Left ventricle myocardium superior (tissue), 1 donor: Measurements from ENCODE around the gene TMC3. TPM values are rescaled to one million over a fixed set of nuclear protein-coding genes. Genes with fewer than 3 reads are reported as not detected.

ENCODE experiments used
- ATAC-seq: fragments of 200-7000 bp; cut with Tn5 transposase; one replicate; pipeline ENCODE4 v1.9.1; 2020; ENCODE audit warnings: mild to moderate bottlenecking, moderate library complexity
- DNase-seq: peaks from one replicate; pipeline ENCODE4 v3.0.0-alpha.2; 2020
- intact Hi-C: fragments of 100-400 bp; cut with micrococcal nuclease; formaldehyde crosslinking; loops from one replicate; pipeline ENCODE4 v1.11.0; 2022
- total RNA-seq: library from RNA; stranded (reverse); fragmentation: NEBNext Ultra II Directional; extraction: Animal tissue kit (Norgen Biotek cat#: 25700); gene quantifications from one replicate; pipeline ENCODE4 v1.2.1, GENCODE V29; 2021
- donor health status: DM: no; HTN: yes; CAD: no; lungs with severe emphysema.

Gene TMC3
- total RNA-seq, 1 donor from 2014 or later, result not detected

- ATAC-seq (no peak), DNase-seq (no peak)
- intact Hi-C loops, result no loop called here
Observed at GRCh38 chr15:81292523-81293001, 81.5 kb downstream of the TMC3 start.

GRCh38 chr15:81291916-81292522 lies 82.0 kb downstream of the TMC3 start:
- ATAC-seq (no peak), DNase-seq (no peak)
- intact Hi-C loops, result no loop called here

DNA sequence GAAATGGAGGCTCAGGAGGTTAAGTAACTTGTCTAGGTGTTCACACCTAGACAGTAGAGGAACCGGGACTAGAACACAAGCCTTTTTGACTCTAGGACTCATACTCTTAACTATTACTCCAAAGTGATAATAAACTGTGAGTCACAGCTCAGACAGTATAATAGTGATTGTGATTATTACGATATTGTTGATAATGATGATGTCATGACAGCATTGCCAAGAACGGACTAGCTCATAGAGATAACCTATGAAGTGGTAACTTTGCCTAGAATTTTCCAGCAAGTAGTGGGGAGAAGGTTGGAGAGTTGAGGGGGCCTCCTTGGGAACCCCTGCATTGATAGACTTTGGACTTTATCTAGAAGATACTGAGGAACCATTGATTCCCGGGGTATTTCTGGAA lies 84.1 kb downstream of the TMC3 start:
- DNase-seq, result no peak
- intact Hi-C loops, result no loop called here
- no peak for ATAC-seq

DNA sequence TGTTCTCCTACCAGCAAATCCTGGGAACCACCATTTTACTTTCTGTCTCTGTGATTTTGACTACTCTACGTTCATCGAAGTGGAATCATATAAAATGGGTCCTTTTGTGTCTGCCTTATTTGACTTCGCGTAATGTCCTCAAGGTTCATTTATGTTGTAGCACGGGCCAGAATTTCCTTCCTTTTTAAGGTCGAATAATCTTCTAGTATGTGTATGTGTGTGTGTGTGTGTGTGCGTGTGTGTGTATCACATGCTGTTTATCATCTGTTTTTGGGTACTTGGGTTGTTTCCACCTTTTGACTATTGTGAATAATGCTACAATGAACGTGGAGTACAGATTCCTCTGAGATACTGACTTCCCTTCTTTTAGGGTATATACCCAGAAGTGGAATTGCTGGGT lies 85.4 kb downstream of the TMC3 start:
- ATAC-seq, result no peak
- intact Hi-C loops, result no loop called here

GRCh38 chr15:81288040-81288439 lies 86.0 kb downstream of the TMC3 start:
- DNase-seq, result no peak
- intact Hi-C loops, result no loop called here

More for the DNA sequence above, 85.4 kb downstream of the TMC3 start:
- no peak for DNase-seq

GRCh38 chr15:81286621-81287121 lies 87.3 kb downstream of the TMC3 start:
- ATAC-seq (no peak), DNase-seq (no peak)
- intact Hi-C loops, result no loop called here

More at GRCh38 chr15:81288040-81288439, 86.0 kb downstream of the TMC3 start:
- peak; percentile 42 for ATAC-seq

- no peak for DNase-seq
- ATAC-seq, result no peak
- intact Hi-C loops, result no loop called here
Observed at GRCh38 chr15:81285461-81285860, 88.6 kb downstream of the TMC3 start.

DNA sequence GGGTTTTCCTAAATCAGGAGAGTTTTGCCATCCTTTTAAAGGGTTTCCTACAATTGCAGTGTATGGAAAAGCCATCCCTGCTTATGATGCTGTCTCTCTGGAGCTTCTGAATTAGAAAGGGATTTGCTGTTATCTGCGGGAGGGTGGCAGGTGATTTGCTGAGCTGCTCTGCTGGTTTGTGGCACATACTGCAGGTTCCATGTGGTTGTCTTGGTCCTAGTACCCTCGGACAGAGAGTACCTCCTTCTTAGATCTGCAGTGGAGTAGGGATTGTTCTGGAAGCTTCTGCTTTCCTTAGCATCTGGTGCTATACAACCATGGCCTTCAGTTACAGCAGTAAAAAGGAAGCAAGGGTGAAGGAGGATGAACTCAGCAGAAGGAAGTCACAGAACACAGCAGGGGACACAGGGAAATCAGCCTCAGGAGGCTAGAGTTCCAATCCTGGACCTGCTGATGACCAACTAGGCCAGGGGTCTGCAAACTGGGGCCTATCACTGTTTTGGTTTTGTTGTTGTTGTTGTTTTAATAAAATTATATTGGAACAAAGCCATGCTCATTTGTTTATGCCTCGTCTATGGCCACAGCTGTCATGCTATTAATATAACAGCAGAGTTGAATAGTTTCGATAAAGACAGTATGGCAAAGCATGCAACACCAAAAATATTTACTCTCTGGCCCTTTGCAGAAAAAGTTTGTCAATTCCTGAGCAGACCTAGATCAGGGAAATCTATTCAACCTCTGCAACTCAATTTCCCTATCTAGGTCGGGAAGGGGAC lies 89.6 kb downstream of the TMC3 start:
- DNase-seq (no peak), ATAC-seq (peak; percentile 62)
- intact Hi-C loops, result no loop called here

GRCh38 chr15:81282911-81283310 lies 91.1 kb downstream of the TMC3 start:
- no peak for ATAC-seq
- intact Hi-C loops, result no loop called here
- DNase-seq, result no peak

GRCh38 chr15:81282606-81282895 lies 91.5 kb downstream of the TMC3 start:
- no peak for DNase-seq
- no peak for ATAC-seq
- intact Hi-C loops, result no loop called here

- ATAC-seq (no peak), DNase-seq (no peak)
- intact Hi-C loops, result no loop called here
Observed at GRCh38 chr15:81281766-81282605, 92.0 kb downstream of the TMC3 start.

- no peak for DNase-seq
Observed at GRCh38 chr15:81281456-81281735, 92.6 kb downstream of the TMC3 start.

More at GRCh38 chr15:81281456-81281735, 92.6 kb downstream of the TMC3 start:
- ATAC-seq, result no peak
- intact Hi-C loops, result no loop called here

Other genes with a start within 250 kb of the TMC3 start
- 0.94 TPM for gene CFAP161, start 239.9 kb downstream of the TMC3 start, total RNA-seq
- 5.5 TPM for gene IL16, start 177.3 kb downstream of the TMC3 start, total RNA-seq
- 1.8 TPM for gene STARD5, start 50.1 kb downstream of the TMC3 start, total RNA-seq